Endothelial cell of umbilical vein (primary cell): Measurements from ENCODE around the gene C1orf94. TPM values are rescaled to one million over a fixed set of nuclear protein-coding genes. Genes with fewer than 3 reads are reported as not detected.

ENCODE experiments used
- BruUV-seq: library from RNA; stranded (reverse); fragments of 400-500 nt; replicated peaks from 2 replicates; lab custom pipeline; 2021; lab: Mats Ljungman, UMichigan
- CTCF ChIA-PET: fragments of 300-600, 350-600 bp; sonication (Branson Sonifier 250); formaldehyde crosslinking; loops from one replicate; lab custom pipeline; 2021; ENCODE audit warnings: antibody characterized with exemption, inconsistent platforms; lab: Charles Lee
- POLR2A ChIA-PET: fragments of 300-600, 350-600 bp; sonication (Branson Sonifier 250); formaldehyde crosslinking; loops from one replicate; lab custom pipeline; 2021; ENCODE audit warnings: antibody characterized with exemption, inconsistent platforms; lab: Charles Lee
- DNase-seq: peaks from one replicate; pipeline ENCODE4 v3.0.0-alpha.2; 2011; ENCODE audit warnings: low read depth, low spot score
- FAIRE-seq: peaks from 2 replicates; lab custom pipeline; 2011; peaks lifted over from hg19 to GRCh38; lab: Jason Lieb, UNC
- H2AFZ ChIP-seq: 2 replicates; pipeline ENCODE4 v1.6.0; 2012; ENCODE audit warnings: low read depth, low read length, control low read depth, inconsistent platforms
- H3K27ac ChIP-seq: 2 replicates; pipeline ENCODE4 v1.5.1; 2011; ENCODE audit warnings: low read depth, mild to moderate bottlenecking, control low read depth, low read length, moderate library complexity; ENCODE audit not compliant: insufficient read depth
- H3K27me3 ChIP-seq, 2 experiments: 2 replicates each; pipeline versions ENCODE4 v1.6.0 to v1.6.1; 2011; ENCODE audit warnings: low read length in 2 of 2, mixed read lengths in 1 of 2; ENCODE audit not compliant: control insufficient read depth in 2 of 2, insufficient read depth in 2 of 2
- H3K36me3 ChIP-seq, 2 experiments: 2 replicates in 1 of 2; 3 replicates in 1 of 2; pipeline ENCODE4 v1.5.1; 2011; ENCODE audit warnings: low read length in 2 of 2, mild to moderate bottlenecking in 1 of 2, moderate library complexity in 1 of 2; ENCODE audit not compliant: control insufficient read depth in 2 of 2, insufficient read depth in 2 of 2; ENCODE audit errors: extremely low read depth in 1 of 2
- H3K4me1 ChIP-seq: 3 replicates; pipeline ENCODE4 v1.5.1; 2011; ENCODE audit warnings: mild to moderate bottlenecking, low read length; ENCODE audit not compliant: control insufficient read depth, insufficient read depth; ENCODE audit errors: extremely low read depth
- H3K4me2 ChIP-seq: 2 replicates; pipeline ENCODE4 v1.6.1; 2011; ENCODE audit warnings: low read length, control low read depth, mixed read lengths; ENCODE audit not compliant: insufficient read depth
- H3K4me3 ChIP-seq, 3 experiments: fragments of 200-600 bp in 1 of 3; sonication (generic), shearing (Covaris generic) in 1 of 3; replicated peaks in 1 of 3; 2 replicates each; pipeline ENCODE4 v1.5.1; 2011 to 2016; ENCODE audit warnings: control low read depth in 3 of 3, low read length in 3 of 3, mild to moderate bottlenecking in 2 of 3, inconsistent platforms in 1 of 3, low read depth in 1 of 3, moderate library complexity in 1 of 3; ENCODE audit not compliant: insufficient read depth in 1 of 3
- H3K79me2 ChIP-seq: 2 replicates; pipeline ENCODE4 v1.6.0; 2012; ENCODE audit warnings: low read length, inconsistent platforms; ENCODE audit not compliant: control insufficient read depth, insufficient read depth
- H3K9ac ChIP-seq: replicated peaks from 2 replicates; pipeline ENCODE3; 2011; ENCODE audit warnings: low read length, control low read depth; ENCODE audit not compliant: insufficient read depth; ENCODE audit errors: extremely low read depth
- H3K9me1 ChIP-seq: replicated peaks from 3 replicates; pipeline ENCODE4 v1.6.0; 2011; ENCODE audit warnings: mild to moderate bottlenecking, low read length; ENCODE audit not compliant: control insufficient read depth, insufficient read depth; ENCODE audit errors: extremely low read depth
- H3K9me3 ChIP-seq: replicated peaks from 2 replicates; pipeline ENCODE4 v1.5.1; 2012; ENCODE audit warnings: low read length, inconsistent platforms; ENCODE audit not compliant: control insufficient read depth, insufficient read depth
- H4K20me1 ChIP-seq: replicated peaks from 2 replicates; pipeline ENCODE3; 2011; ENCODE audit warnings: mild to moderate bottlenecking, low read length; ENCODE audit not compliant: control insufficient read depth, insufficient read depth; ENCODE audit errors: extremely low read depth
- EZH2 ChIP-seq: IDR thresholded peaks from 2 replicates; pipeline ENCODE4 v1.6.1; 2012; ENCODE audit warnings: borderline replicate concordance, low read depth, mild to moderate bottlenecking, moderate library complexity, low read length, inconsistent platforms; ENCODE audit not compliant: severe bottlenecking
- FOS ChIP-seq: IDR thresholded peaks from 2 replicates; pipeline ENCODE4 v1.6.1; 2011; ENCODE audit warnings: mild to moderate bottlenecking, low read length, moderate library complexity, borderline replicate concordance; ENCODE audit not compliant: insufficient read depth
- GATA2 ChIP-seq: IDR thresholded peaks from 2 replicates; pipeline ENCODE4 v1.7.0; 2011; ENCODE audit warnings: low read depth, mild to moderate bottlenecking, moderate library complexity, mixed read lengths, low read length; ENCODE audit not compliant: insufficient read length, insufficient read depth
- JUN ChIP-seq: IDR thresholded peaks from 2 replicates; pipeline ENCODE4 v1.6.1; 2011; ENCODE audit warnings: borderline replicate concordance, low read depth; ENCODE audit not compliant: insufficient read length, insufficient read depth
- MYC ChIP-seq: IDR thresholded peaks from one replicate; pipeline ENCODE4 v1.6.1; 2011; ENCODE audit warnings: mild to moderate bottlenecking, low read depth, low read length
- POLR2A ChIP-seq: IDR thresholded peaks from 2 replicates; pipeline ENCODE4 v1.6.1; 2012; ENCODE audit warnings: low read depth, mild to moderate bottlenecking, control low read depth, low read length
- POLR2AphosphoS5 ChIP-seq: IDR thresholded peaks from 2 replicates; pipeline ENCODE4 v1.6.1; 2012; ENCODE audit warnings: low read depth, mild to moderate bottlenecking, control low read depth, low read length, moderate library complexity; ENCODE audit not compliant: insufficient read depth
- dilution Hi-C: fragments of 300-500 bp; cut with MboI; formaldehyde crosslinking; loops from one replicate; pipeline ENCODE4 v1.15.0; 2019; ENCODE audit warnings: low sequenced_read_pairs; ENCODE audit not compliant: extremely low pct_ligation_motif_present
- intact Hi-C: fragments of 100-400 bp; cut with micrococcal nuclease; formaldehyde crosslinking; loops from one replicate; pipeline ENCODE4 v1.10.0; 2022
- polyA plus RNA-seq, 4 experiments: library from polyadenylated mRNA; depleted of rRNA in 3 of 4; stranded (reverse) in 3 of 4; unstranded in 1 of 4; fragments of >200 nt; gene quantifications; 2 replicates each; pipeline versions ENCODE4 v1.2.1 to v1.2.3, GENCODE V29; 2011 to 2012; ENCODE audit warnings: missing spikeins in 1 of 4
- total RNA-seq: library from RNA; stranded (reverse); gene quantifications from 2 replicates; pipeline ENCODE4 v1.2.3, GENCODE V29; 2021
- TF ChIP-seq, protein P1 (sequence below), 2 donors: IDR thresholded peaks; 1 replicate in 1 of 2; 2 replicates in 1 of 2; pipeline ENCODE4 v1.5.1; 2011; ENCODE audit warnings: low read length in 2 of 2, mild to moderate bottlenecking in 2 of 2, moderate library complexity in 2 of 2, control low read depth in 1 of 2, inconsistent platforms in 1 of 2, low read depth in 1 of 2; ENCODE audit not compliant: insufficient read depth in 1 of 2; ENCODE audit errors: extremely low read depth in 1 of 2
- TF ChIP-seq, protein P2 (sequence below): IDR thresholded peaks from 2 replicates; pipeline ENCODE4 v1.6.1; 2011; ENCODE audit not compliant: insufficient read depth, insufficient read length

Gene C1orf94
- total and polyA plus RNA-seq, 2 donors (not counting 3 experiments of a cell fraction or from before 2014, with no cell fraction given), result not detected

DNA sequence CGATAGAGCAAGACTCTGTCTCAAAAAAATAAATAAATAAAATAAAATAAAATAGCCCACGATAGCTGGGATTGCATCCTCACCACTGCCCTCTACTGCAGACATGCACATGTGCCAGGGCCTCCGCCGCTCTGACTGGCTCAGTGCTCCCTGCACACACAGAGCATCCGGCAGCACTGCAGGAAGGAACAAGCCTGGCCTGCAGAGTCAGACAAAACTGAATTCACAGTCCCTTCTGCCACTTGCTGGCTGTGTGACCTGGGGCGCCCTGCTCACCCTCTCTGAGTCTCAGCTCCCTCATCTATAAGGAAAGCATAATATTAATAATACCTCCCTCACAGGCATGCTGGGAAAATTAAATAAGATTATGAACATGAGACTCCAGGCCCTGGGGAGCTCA lies 47.1 kb upstream of the C1orf94 start:
- H3K4me1 ChIP-seq, result no peaks in the 10 kb centered on the region
- H3K9me1 ChIP-seq, result no peaks in the 10 kb centered on the region
- intact Hi-C loops, result no loop called here
- dilution Hi-C loops, result no loop called here
- DNase-seq, result no peak
- H3K9ac ChIP-seq, result no peak overlapping the region
- CTCF ChIA-PET, result no interaction called here
- H3K27ac ChIP-seq, result no peak overlapping the region
- no peaks in the 10 kb centered on the region for H3K79me2 ChIP-seq
- no peak overlapping the region for H3K4me3 ChIP-seq
- no peaks in the 10 kb centered on the region for H4K20me1 ChIP-seq
- no peak overlapping the region for H2AFZ ChIP-seq
- POLR2A ChIA-PET, result no interaction called here
- FAIRE-seq, result no peak
- BruUV-seq, result no TSS peak
- H3K36me3 ChIP-seq, result no peaks in the 10 kb centered on the region
- H3K4me2 ChIP-seq, result no peak overlapping the region
- peaks cover 1% of the 10 kb centered on the region for H3K9me3 ChIP-seq
- no peaks in the 10 kb centered on the region for H3K27me3 ChIP-seq
- TF ChIP-seq, protein P1, sequence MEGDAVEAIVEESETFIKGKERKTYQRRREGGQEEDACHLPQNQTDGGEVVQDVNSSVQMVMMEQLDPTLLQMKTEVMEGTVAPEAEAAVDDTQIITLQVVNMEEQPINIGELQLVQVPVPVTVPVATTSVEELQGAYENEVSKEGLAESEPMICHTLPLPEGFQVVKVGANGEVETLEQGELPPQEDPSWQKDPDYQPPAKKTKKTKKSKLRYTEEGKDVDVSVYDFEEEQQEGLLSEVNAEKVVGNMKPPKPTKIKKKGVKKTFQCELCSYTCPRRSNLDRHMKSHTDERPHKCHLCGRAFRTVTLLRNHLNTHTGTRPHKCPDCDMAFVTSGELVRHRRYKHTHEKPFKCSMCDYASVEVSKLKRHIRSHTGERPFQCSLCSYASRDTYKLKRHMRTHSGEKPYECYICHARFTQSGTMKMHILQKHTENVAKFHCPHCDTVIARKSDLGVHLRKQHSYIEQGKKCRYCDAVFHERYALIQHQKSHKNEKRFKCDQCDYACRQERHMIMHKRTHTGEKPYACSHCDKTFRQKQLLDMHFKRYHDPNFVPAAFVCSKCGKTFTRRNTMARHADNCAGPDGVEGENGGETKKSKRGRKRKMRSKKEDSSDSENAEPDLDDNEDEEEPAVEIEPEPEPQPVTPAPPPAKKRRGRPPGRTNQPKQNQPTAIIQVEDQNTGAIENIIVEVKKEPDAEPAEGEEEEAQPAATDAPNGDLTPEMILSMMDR (IDR thresholded peaks at IDR 0.05; ENCODE audit: extremely low read depth in 1 of 2, insufficient read depth in 1 of 2, low read depth in 1 of 2, low read length in 2 of 2), result no peak
- TF ChIP-seq MYC (no peak), JUN (no peak), EZH2 (no peak), FOS (no peak), POLR2A (no peak), GATA2 (no peak), POLR2AphosphoS5 (no peak)
- TF ChIP-seq, protein P2, sequence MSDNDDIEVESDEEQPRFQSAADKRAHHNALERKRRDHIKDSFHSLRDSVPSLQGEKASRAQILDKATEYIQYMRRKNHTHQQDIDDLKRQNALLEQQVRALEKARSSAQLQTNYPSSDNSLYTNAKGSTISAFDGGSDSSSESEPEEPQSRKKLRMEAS, result no peak
